ENCODE results near the gene PTPRT.

DNA sequence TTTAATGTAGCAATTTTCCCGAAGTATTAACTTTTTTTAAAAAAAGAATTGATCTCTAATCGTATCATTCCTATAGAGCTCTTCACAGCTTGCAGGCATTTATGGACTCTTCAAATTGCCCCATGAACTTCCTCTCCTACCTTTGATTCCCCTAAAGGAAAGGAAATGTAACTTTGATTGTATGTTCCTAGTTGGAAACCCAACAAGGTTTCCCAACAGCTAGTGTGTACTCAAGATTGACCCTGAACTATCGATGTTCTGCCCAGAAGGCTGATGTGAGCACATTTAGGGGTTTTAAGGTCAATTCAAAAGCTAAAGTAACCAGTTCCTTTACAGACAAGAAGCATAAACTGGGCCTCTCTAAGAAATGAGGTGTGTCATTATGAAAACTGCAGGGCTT lies 491.7 kb downstream of the PTPRT start:
- no peak for TF ChIP-seq CTCF (IDR thresholded peaks at IDR 0.05)
- no peak for TF ChIP-seq POLR2A (IDR thresholded peaks at IDR 0.05)
